Renal cortex interstitium (tissue), 11 donors: ENCODE measurements around the gene GLYR1. TPM values are rescaled to one million over a fixed set of nuclear protein-coding genes. Genes with fewer than 3 reads are reported as not detected.

Source experiments
- DNase-seq, 11 donors: peaks; one replicate each; pipeline ENCODE4 v3.0.0-alpha.2; 2013; ENCODE audit warnings: low read depth in 9 of 11, low spot score in 4 of 11; ENCODE audit errors: extremely low read depth in 1 of 11
- polyA plus RNA-seq, 3 donors: library from polyadenylated mRNA; unstranded; fragments of 120-200 nt; gene quantifications; one replicate each; pipeline ENCODE4 v1.2.1, GENCODE V29; 2013; ENCODE audit not compliant: insufficient read length in 3 of 3

The GLYR1 gene
- polyA plus RNA-seq, 3 donors: 79.8 to 134 (median 127) TPM

DNA sequence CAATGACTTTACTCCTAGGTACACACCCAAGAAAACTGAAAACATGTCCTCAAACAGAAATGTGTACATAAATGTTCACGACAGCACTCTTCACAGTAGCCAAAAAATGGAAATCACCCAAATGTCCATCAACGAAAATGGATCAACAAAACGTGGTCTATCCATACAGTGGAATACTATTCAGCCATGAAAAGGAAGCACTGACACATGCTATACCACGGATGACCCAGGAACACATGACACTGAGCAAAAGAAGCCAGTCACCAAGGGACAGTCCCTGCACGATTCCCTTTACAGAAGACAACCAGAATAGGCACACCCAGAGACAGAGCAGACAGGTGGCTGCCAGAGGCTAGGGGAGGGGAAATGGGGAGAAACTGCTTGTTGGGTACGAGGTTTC, 91.4 kb downstream of the GLYR1 start:
- DNase-seq: no peak

DNA sequence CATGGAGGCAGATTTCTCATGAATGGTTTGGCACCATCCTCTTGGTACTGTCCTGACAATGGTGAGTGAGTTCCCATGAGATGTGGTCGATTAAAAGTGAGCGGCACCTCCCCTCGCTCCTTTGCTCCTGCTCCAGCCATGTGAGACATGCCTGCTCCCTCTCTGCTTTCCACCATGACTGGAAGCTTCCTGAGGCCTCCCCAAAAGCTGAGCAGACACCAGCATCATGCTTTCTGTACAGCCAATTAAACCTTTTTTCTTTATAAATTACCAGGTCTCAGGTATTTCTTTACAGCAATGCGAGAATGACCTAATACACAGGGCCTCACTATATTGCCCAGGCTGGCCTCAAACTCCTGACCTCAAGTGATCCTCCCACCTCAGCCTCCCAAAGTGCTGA, 92.2 kb downstream of the GLYR1 start:
- DNase-seq: no peak

DNA sequence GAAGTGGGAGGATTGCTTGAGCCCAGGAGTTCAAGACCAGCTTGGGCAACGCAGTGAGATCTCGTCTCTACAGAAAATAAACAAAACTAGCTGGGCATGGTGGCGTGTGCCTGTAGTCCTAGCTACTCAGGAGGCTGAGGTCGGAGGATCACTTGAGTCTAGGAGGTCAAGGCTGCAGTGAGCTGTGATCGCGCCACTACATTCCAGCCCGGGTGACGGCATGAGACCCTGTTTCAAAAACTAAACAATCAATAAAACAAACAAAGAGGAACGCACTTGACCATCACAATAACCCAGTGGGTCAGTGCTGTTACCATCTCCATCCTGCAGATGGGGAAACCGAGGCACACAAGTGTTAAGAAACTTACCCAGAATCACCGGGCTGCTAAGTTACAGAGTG, 93.9 kb downstream of the GLYR1 start:
- DNase-seq: no peak

Other genes starting within 250 kb of the GLYR1 start
- 10 to 100 TPM; 11.6 to 31.8 (median 23.5) TPM for gene UBALD1, start 232.4 kb downstream of the GLYR1 start, polyA plus RNA-seq
- 10 to 100 TPM; 42.5 to 68.9 (median 51.9) TPM for gene MGRN1, start 222.5 kb downstream of the GLYR1 start, polyA plus RNA-seq
- 10 to 100 TPM; 33.9 to 53.0 (median 43.9) TPM for gene NUDT16L1, start 153.7 kb downstream of the GLYR1 start, polyA plus RNA-seq
- gene ANKS3, start 113.0 kb downstream of the GLYR1 start, polyA plus RNA-seq: 10 to 100 TPM; 22.5 to 34.3 (median 23.0) TPM
- 1 to 10 TPM; 1.8 to 3.1 (median 2.1) TPM for gene DNAAF8, start 112.8 kb downstream of the GLYR1 start, polyA plus RNA-seq
- gene ZNF500, start 80.1 kb downstream of the GLYR1 start, polyA plus RNA-seq: 10 to 100 TPM; 12.7 to 20.5 (median 18.5) TPM
- 1 to 10 TPM in 1 of 3 donors, under 1 TPM in 1, not detected in 1; 0.32 to 6.1 TPM for gene SEPTIN12, start 58.9 kb downstream of the GLYR1 start, polyA plus RNA-seq
- gene SMIM22, start 51.9 kb downstream of the GLYR1 start, polyA plus RNA-seq: 10 to 100 TPM in 1 of 3 donors, 1 to 10 TPM in 2; 3.6 to 13.3 (median 9.0) TPM
- 10 to 100 TPM; 12.9 to 42.4 (median 41.0) TPM for gene ROGDI, start 44.7 kb downstream of the GLYR1 start, polyA plus RNA-seq
- gene UBN1, start 193 bp upstream of the GLYR1 start, polyA plus RNA-seq: 10 to 100 TPM; 35.1 to 36.2 (median 35.2) TPM
- 10 to 100 TPM; 23.1 to 30.5 (median 29.3) TPM for gene PPL, start 89.9 kb upstream of the GLYR1 start, polyA plus RNA-seq
- gene SEC14L5, start 111.0 kb upstream of the GLYR1 start, polyA plus RNA-seq: under 1 TPM; 0.21 to 0.36 (median 0.33) TPM
- 10 to 100 TPM in 2 of 3 donors, 1 to 10 TPM in 1; 7.6 to 14.6 (median 11.6) TPM for gene NAGPA, start 186.6 kb upstream of the GLYR1 start, polyA plus RNA-seq
- gene C16orf89, start 218.7 kb upstream of the GLYR1 start, polyA plus RNA-seq: 1 to 10 TPM; 4.3 to 9.3 (median 7.5) TPM
- gene ALG1, start 224.6 kb upstream of the GLYR1 start, polyA plus RNA-seq: 10 to 100 TPM; 21.9 to 26.6 (median 24.9) TPM